Heart left ventricle (tissue), 16 donors: ENCODE data around the gene XCL1. TPM values are rescaled to one million over a fixed set of nuclear protein-coding genes. Genes with fewer than 3 reads are reported as not detected.
A peak's percentile ranks its signal among the peaks of the same experiment; 100 is the strongest.

Experiments
- ATAC-seq, 4 donors: fragments of 200-7000 bp; cut with Tn5 transposase; one replicate each; pipeline ENCODE4 v1.9.1; 2020 to 2022; ENCODE audit warnings: moderate library complexity in 4 of 4, mild to moderate bottlenecking in 3 of 4, moderate number of reproducible peaks in 1 of 4
- DNase-seq, 5 donors: peaks; one replicate each; pipeline ENCODE4 v3.0.0-alpha.2; 2020
- H3K27ac ChIP-seq, 12 donors: fragments of 200-600 bp; sonication (generic) in 4 of 12; one replicate each; pipeline versions ENCODE4 v1.5.0 to v1.8.0; 2016 to 2022; ENCODE audit warnings: mild to moderate bottlenecking in 2 of 12
- H3K27me3 ChIP-seq, 9 donors: fragments of 200-600 bp; sonication (generic) in 2 of 9; one replicate each; pipeline versions ENCODE4 v1.5.1 to v1.8.0; 2016 to 2022; ENCODE audit warnings: mild to moderate bottlenecking in 3 of 9
- H3K36me3 ChIP-seq, 9 donors: fragments of 200-600 bp; sonication (generic) in 2 of 9; one replicate each; pipeline versions ENCODE4 v1.5.0 to v1.8.0; 2018 to 2022; ENCODE audit warnings: mild to moderate bottlenecking in 2 of 9
- H3K4me1 ChIP-seq, 12 donors: fragments of 200-600 bp; sonication (generic) in 4 of 12; one replicate each; pipeline versions ENCODE4 v1.5.0 to v1.8.0; 2016 to 2022; ENCODE audit warnings: mild to moderate bottlenecking in 3 of 12
- H3K4me3 ChIP-seq, 12 donors: fragments of 200-600 bp; sonication (generic) in 4 of 12; one replicate each; pipeline versions ENCODE4 v1.5.0 to v1.8.0; 2017 to 2022; ENCODE audit warnings: mild to moderate bottlenecking in 9 of 12, moderate library complexity in 4 of 12
- H3K9me3 ChIP-seq, 12 donors: fragments of 200-600 bp; sonication (generic) in 4 of 12; one replicate each; pipeline versions ENCODE4 v1.5.0 to v1.8.0; 2016 to 2022; ENCODE audit warnings: mild to moderate bottlenecking in 1 of 12
- CTCF ChIP-seq, 12 donors: fragments of 200-600 bp; sonication (generic) in 4 of 12; IDR thresholded peaks; one replicate each; pipeline versions ENCODE4 v1.5.0 to v1.8.0; 2018 to 2022; ENCODE audit warnings: antibody characterized with exemption in 12 of 12, mild to moderate bottlenecking in 5 of 12
- POLR2A ChIP-seq, 2 donors: fragments of 450-650 bp; IDR thresholded peaks; one replicate each; pipeline ENCODE4 v1.6.1; 2017; ENCODE audit warnings: antibody characterized with exemption in 2 of 2, mild to moderate bottlenecking in 2 of 2, moderate library complexity in 2 of 2
- WGBS, 4 donors: extraction: QIAGEN DNeasy Blood & Tissue Kit in 2 of 4; methylation state at CpG; one replicate each; pipeline versions ENCODE4 v1.1.5 to v1.1.7; 2013 to 2018; 5-methylcytosine and 5-hydroxymethylcytosine counted together
- intact Hi-C, 10 donors: fragments of 100-400 bp; cut with DNase I; formaldehyde crosslinking; loops; one replicate each; pipeline versions ENCODE4 v1.11.1 to v1.14.2; 2022
- polyA plus RNA-seq, 2 donors: library from polyadenylated mRNA; stranded (reverse); fragments of 200-250 nt; gene quantifications; one replicate each; pipeline ENCODE4 v1.2.3, GENCODE V29; 2013
- total RNA-seq, 9 donors: library from RNA; depleted of rRNA in 2 of 9; stranded (reverse); fragments of >200 nt in 2 of 9; fragmentation: NEBNext Ultra II Directional in 3 of 9; extraction: Animal tissue kit (Norgen Biotek cat#: 25700) in 3 of 9; gene quantifications; one replicate each; pipeline versions ENCODE4 v1.1.0 to v1.2.4, GENCODE V29; 2016 to 2023
- donor health status: ischemic (EF 13 %, LVEDD 7.1; RV severe dilation, severe dysfunction).
- donor health status: healthy with polysubstance abuse.
- donor health status: DM: no; HTN: yes; CAD: no.
- donor health status: DM: no; HTN: no; CAD: no.
- donor health status: ischemic (EF 25% LVEDD 6.9; RV normal size, moderate dysfunction).
- donor health status: ischemic (EF 25% LVEDD 5.7; RV mildly dilated, moderate dysfunction).
- donor health status: healthy.
- donor health status: DM: yes; HTN: yes; CAD: no.
- donor health status: ischemic (EF 35%, LVEDD 5.7; RV mildly dilated, moderate dysfunction).
- donor health status: nonischemic (EF 11% LVEDD 7.7; RV severe dilation, severe dysfunction).
- donor health status: DM: yes; HTN: yes; CAD: no.
- donor health status: PGD.
- donor health status: ischemic (EF 29% LVEDD 5.4; RV normal size, mild dysfunction).
- donor health status: nonischemic (EF 23%, LVEDD 6.1; RV moderate dilation, normal function).

Gene XCL1
- total and polyA plus RNA-seq, 11 donors: 0.14 to 2.3 (median 0.91) TPM; not detected in 5

- Histone ChIP-seq H3K4me1 (peaks cover 0 to 34% (median 18%) of the 10 kb centered on the region in 12 donors), H3K9me3 (no peaks in the 10 kb centered on the region), H3K27ac (peak overlapping the region in 9 of 12 donors; percentile 29 to 73 (median 48)), H3K36me3 (no peaks in the 10 kb centered on the region), H3K4me3 (peak overlapping the region in 1 of 12 donors; percentile 11), H3K27me3 (no peaks in the 10 kb centered on the region)
- 20 to 24% (median 22%) methylated on average over 8 of the region's 8 CpGs for WGBS, 4 donors
- peak; percentile 86 to 92 (median 91) for ATAC-seq
- intact Hi-C loops: loop anchor here in 3 of 10 donors (5.0 to 10.0 kb wide), 3 partner anchors 491 to 501 kb away; partner anchors contain the start of gene ATP1B1 (in 2 of the 3)
- peak; percentile 66 to 78 (median 67) for DNase-seq
- TF ChIP-seq POLR2A (IDR thresholded peaks at IDR 0.05) (peak in 1 of 2 donors; percentile 41), CTCF (IDR thresholded peaks at IDR 0.05) (no peak)
Observed at GRCh38 chr1:168613691-168614231, 37.4 kb downstream of the XCL1 start.

- intact Hi-C loops: loop anchor here in 3 of 10 donors (5.0 to 10.0 kb wide), 3 partner anchors 491 to 501 kb away; partner anchors contain the start of gene ATP1B1 (in 2 of the 3)
- ATAC-seq (peak in 3 of 4 donors; percentile 54 to 56 (median 55)), DNase-seq (peak in 1 of 5 donors; percentile 42)
- no peak overlapping the region for H3K4me3 ChIP-seq
- WGBS, 4 donors: 18 to 31% (median 25%) methylated on average over 8 of the region's 8 CpGs
- H3K27me3 ChIP-seq: no peaks in the 10 kb centered on the region
- H3K36me3 ChIP-seq: no peaks in the 10 kb centered on the region
- peak overlapping the region in 9 of 12 donors; percentile 29 to 73 (median 48) for H3K27ac ChIP-seq
- H3K9me3 ChIP-seq: no peaks in the 10 kb centered on the region
- H3K4me1 ChIP-seq: peaks cover 0 to 29% (median 17%) of the 10 kb centered on the region in 12 donors
- TF ChIP-seq CTCF (IDR thresholded peaks at IDR 0.05): no peak
- TF ChIP-seq POLR2A (IDR thresholded peaks at IDR 0.05): no peak
Observed at GRCh38 chr1:168614235-168614634, 37.8 kb downstream of the XCL1 start.

- TF ChIP-seq POLR2A (IDR thresholded peaks at IDR 0.05) (no peak), CTCF (IDR thresholded peaks at IDR 0.05) (no peak)
- no peak overlapping the region for H3K4me3 ChIP-seq
- WGBS, 4 donors: 63 to 96% (median 84%) methylated on average over 2 of the region's 2 CpGs
- H3K27ac ChIP-seq: no peak overlapping the region
- ATAC-seq: no peak
- intact Hi-C loops: loop anchor here in 2 of 10 donors (10.0 kb wide), 2 partner anchors 489 to 499 kb away; partner anchors contain the start of gene ATP1B1 (in 1 of the 2)
- DNase-seq: no peak
- H3K9me3 ChIP-seq: no peaks in the 10 kb centered on the region
- H3K4me1 ChIP-seq: peaks cover 0 to 23% (median 15%) of the 10 kb centered on the region in 12 donors
- no peaks in the 10 kb centered on the region for H3K27me3 ChIP-seq
- no peaks in the 10 kb centered on the region for H3K36me3 ChIP-seq
Observed at GRCh38 chr1:168615965-168616364, 39.6 kb downstream of the XCL1 start.

- Histone ChIP-seq H3K9me3 (no peaks in the 10 kb centered on the region), H3K27ac (no peak overlapping the region), H3K36me3 (no peaks in the 10 kb centered on the region), H3K27me3 (no peaks in the 10 kb centered on the region), H3K4me3 (no peak overlapping the region), H3K4me1 (peaks cover 0 to 40% (median 20%) of the 10 kb centered on the region in 12 donors)
- ATAC-seq (no peak), DNase-seq (no peak)
- TF ChIP-seq POLR2A (IDR thresholded peaks at IDR 0.05): no peak
- TF ChIP-seq CTCF (IDR thresholded peaks at IDR 0.05): no peak
- WGBS, 4 donors: 75 to 87% (median 83%) methylated on average over 5 of the region's 5 CpGs
- intact Hi-C loops: loop anchor here in 2 of 10 donors (10.0 kb wide), 2 partner anchors 487 to 497 kb away; partner anchors contain the start of gene ATP1B1 (in 1 of the 2)
Observed at GRCh38 chr1:168617974-168618750, 41.8 kb downstream of the XCL1 start.
